ENCODE data around the gene TNFRSF8.

Gene TNFRSF8

DNA sequence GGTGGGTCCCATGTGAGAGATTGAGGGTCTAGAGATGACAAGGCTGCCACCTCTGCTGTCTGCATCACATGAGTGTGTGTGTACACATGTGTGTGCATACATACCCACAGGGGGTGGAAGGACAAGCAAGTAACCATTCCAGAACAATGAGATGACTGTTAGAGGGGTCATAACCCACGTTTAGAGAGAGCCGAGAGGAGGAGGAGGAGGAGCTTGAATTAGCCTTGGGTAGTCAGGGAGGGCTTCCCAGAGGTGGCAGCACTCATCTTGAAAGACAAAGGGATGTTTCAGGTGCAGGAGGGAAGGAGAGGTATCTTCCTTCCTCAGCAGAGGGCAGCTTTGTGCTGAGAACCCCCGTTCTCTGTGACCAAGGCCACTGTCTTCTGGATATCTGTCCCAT lies 125.0 kb downstream of the TNFRSF8 start:
- TF ChIP-seq, protein P1, sequence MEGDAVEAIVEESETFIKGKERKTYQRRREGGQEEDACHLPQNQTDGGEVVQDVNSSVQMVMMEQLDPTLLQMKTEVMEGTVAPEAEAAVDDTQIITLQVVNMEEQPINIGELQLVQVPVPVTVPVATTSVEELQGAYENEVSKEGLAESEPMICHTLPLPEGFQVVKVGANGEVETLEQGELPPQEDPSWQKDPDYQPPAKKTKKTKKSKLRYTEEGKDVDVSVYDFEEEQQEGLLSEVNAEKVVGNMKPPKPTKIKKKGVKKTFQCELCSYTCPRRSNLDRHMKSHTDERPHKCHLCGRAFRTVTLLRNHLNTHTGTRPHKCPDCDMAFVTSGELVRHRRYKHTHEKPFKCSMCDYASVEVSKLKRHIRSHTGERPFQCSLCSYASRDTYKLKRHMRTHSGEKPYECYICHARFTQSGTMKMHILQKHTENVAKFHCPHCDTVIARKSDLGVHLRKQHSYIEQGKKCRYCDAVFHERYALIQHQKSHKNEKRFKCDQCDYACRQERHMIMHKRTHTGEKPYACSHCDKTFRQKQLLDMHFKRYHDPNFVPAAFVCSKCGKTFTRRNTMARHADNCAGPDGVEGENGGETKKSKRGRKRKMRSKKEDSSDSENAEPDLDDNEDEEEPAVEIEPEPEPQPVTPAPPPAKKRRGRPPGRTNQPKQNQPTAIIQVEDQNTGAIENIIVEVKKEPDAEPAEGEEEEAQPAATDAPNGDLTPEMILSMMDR (IDR thresholded peaks at IDR 0.05; ENCODE audit: borderline replicate concordance, insufficient read depth, low read depth, low read length): no peak
- H3K4me3 ChIP-seq (ENCODE audit: low read depth, low read length): no peak overlapping the region

DNA sequence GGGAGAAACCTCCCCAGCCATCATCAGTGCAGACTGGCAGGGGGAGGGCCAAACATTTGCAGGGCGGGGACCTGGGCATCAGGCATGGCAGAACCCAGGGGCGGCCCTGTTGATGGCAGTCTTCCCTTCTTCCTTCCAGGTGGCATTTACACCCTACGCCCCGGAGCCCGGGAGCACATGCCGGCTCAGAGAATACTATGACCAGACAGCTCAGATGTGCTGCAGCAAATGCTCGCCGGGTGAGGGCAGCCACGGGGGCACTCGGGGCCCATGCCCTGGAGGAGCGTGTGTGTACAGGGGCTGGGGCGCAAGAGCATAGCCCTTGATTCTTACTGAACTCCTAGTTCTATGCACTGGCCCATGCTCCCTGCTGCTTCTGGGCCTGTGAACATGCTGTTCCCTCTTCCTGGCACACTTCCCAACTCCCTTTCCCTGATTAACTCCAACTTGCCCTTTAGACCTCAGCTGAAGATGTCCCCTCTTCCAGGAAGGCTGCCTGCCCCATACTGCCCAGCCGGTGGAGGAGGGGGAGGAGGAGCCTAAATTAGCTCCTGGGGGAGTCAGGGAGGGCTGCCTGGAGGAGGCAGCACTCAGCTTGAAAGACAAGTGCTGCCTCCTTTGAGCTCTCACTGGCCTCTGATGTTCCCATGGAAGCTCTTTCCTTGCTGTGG lies 125.7 kb downstream of the TNFRSF8 start:
- TF ChIP-seq, protein P1 (IDR thresholded peaks at IDR 0.05; ENCODE audit: borderline replicate concordance, insufficient read depth, low read depth, low read length): no peak
- no peak overlapping the region for H3K4me3 ChIP-seq (ENCODE audit: low read depth, low read length)

DNA sequence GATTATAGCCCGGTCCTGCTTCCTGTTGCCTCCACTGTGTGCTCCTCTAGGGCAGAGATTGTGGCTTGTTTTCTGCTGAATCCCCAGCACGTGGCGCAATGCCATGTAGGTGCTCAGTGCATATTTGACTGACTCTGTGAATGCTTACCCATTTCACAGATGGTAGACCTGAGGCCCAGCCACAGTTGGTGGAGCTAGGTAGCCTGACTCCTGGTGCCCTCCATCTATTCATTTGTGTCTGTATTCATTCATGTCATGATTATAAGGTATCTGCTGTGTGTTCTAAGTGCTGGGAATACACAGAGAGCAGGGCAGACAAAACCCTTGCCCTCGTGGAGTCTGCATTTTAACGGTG lies 126.2 kb downstream of the TNFRSF8 start:
- H3K4me3 ChIP-seq (ENCODE audit: low read depth, low read length): no peak overlapping the region
- TF ChIP-seq, protein P1 (IDR thresholded peaks at IDR 0.05; ENCODE audit: borderline replicate concordance, insufficient read depth, low read depth, low read length): no peak

DNA sequence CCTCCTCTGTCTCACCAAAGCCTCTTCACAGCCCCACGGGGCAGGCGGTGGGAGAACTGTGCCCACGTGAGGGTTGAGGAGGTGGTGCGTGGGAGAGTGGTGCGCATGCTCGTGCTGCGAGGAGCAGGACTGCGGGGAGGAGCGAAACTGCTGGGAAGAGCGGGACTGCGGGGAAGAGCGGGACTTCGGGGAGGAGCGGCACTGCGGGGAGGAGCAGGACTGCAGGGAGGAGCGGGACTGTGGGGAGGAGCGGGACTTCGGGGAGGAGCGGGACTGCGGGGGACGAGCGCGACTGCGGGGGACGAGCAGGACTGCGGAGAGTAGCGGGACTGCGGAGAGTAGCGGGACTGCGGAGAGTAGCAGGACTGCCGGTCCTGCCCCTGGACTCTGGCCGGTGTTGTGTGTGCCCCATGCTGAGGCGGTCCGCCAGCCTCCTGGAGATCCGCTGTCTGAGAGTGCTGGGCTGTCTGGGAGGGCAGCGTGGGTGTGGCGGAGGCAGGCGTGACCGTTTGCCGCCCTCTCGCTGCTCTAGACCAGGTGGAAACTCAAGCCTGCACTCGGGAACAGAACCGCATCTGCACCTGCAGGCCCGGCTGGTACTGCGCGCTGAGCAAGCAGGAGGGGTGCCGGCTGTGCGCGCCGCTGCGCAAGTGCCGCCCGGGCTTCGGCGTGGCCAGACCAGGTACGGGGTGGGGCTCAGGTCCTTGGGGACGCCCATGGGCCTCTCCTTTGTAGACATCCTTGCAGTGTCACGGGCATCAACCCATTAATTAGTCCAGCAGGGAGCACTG lies 128.3 kb downstream of the TNFRSF8 start:
- TF ChIP-seq, protein P1 (IDR thresholded peaks at IDR 0.05; ENCODE audit: borderline replicate concordance, insufficient read depth, low read depth, low read length): no peak
- no peak overlapping the region for H3K4me3 ChIP-seq (ENCODE audit: low read depth, low read length)
